ENCODE measurements around the gene KANK4. TPM values are rescaled to one million over a fixed set of nuclear protein-coding genes. Genes with fewer than 3 reads are reported as not detected.
A peak's percentile ranks its signal among the peaks of the same experiment; 100 is the strongest.

KANK4 gene
- total RNA-seq, 6 experiments from 2014 or later: 0.18 to 6.7 (median 1.3) TPM

DNA sequence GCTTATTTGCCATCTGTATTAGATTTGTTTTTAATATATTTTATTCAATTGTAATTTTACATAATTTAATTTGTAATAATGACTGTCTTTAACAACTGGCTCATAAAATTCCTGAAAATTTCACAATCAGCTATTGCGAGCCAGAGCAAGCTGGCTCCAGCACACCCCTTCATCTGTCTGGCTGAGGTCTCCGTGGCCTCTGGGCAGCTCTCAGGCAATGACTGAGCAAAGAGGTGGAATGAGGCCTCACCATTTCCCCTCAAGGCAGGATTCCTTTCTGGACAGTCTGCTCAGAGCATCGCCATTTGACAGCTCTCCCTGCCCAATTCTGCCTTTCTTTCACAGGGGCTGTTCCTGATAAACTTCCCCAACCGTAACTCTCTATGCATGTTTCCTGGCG is 5.8 kb upstream of the KANK4 start:
- DNase-seq (no peak), ATAC-seq (peak in 2 of 4 donors; percentile 43 to 87)
- H3K27ac ChIP-seq: no peak overlapping the region

GRCh38 chr1:62321446-62321845 is 2.2 kb upstream of the KANK4 start:
- H3K4me3 ChIP-seq: no peak overlapping the region
- intact Hi-C loops (cut with DNase I): no loop called here
- ATAC-seq (no peak), DNase-seq (no peak)
- 92% methylated on average over 2 of the region's 3 CpGs for WGBS (ENCODE audit: insufficient coverage, low coverage, low lambda C conversion rate, missing lambda C conversion rate)
- H3K4me1 ChIP-seq: peaks cover 0 to 7% (median 0%) of the 10 kb centered on the region in 4 donors
- no peaks in the 10 kb centered on the region for H3K9me3 ChIP-seq
- no peaks in the 10 kb centered on the region for H3K36me3 ChIP-seq
- no peaks in the 10 kb centered on the region for H3K27me3 ChIP-seq
- TF ChIP-seq, protein P1, sequence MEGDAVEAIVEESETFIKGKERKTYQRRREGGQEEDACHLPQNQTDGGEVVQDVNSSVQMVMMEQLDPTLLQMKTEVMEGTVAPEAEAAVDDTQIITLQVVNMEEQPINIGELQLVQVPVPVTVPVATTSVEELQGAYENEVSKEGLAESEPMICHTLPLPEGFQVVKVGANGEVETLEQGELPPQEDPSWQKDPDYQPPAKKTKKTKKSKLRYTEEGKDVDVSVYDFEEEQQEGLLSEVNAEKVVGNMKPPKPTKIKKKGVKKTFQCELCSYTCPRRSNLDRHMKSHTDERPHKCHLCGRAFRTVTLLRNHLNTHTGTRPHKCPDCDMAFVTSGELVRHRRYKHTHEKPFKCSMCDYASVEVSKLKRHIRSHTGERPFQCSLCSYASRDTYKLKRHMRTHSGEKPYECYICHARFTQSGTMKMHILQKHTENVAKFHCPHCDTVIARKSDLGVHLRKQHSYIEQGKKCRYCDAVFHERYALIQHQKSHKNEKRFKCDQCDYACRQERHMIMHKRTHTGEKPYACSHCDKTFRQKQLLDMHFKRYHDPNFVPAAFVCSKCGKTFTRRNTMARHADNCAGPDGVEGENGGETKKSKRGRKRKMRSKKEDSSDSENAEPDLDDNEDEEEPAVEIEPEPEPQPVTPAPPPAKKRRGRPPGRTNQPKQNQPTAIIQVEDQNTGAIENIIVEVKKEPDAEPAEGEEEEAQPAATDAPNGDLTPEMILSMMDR (IDR thresholded peaks at IDR 0.05): no peak
- TF ChIP-seq POLR2A (IDR thresholded peaks at IDR 0.05): no peak
- H3K27ac ChIP-seq: no peak overlapping the region

More for the DNA sequence above, 5.8 kb upstream of the KANK4 start:
- 50% methylated on average over 5 of the region's 5 CpGs for WGBS (ENCODE audit: insufficient coverage, low coverage, low lambda C conversion rate, missing lambda C conversion rate)
- Histone ChIP-seq H3K4me3 (no peak overlapping the region), H3K27me3 (no peaks in the 10 kb centered on the region), H3K36me3 (no peaks in the 10 kb centered on the region), H3K4me1 (peaks cover 0 to 7% (median 0%) of the 10 kb centered on the region in 4 donors), H3K9me3 (no peaks in the 10 kb centered on the region)
- intact Hi-C loops (cut with DNase I): no loop called here
- TF ChIP-seq POLR2A (IDR thresholded peaks at IDR 0.05): no peak
- TF ChIP-seq, protein P1 (IDR thresholded peaks at IDR 0.05): no peak

DNA sequence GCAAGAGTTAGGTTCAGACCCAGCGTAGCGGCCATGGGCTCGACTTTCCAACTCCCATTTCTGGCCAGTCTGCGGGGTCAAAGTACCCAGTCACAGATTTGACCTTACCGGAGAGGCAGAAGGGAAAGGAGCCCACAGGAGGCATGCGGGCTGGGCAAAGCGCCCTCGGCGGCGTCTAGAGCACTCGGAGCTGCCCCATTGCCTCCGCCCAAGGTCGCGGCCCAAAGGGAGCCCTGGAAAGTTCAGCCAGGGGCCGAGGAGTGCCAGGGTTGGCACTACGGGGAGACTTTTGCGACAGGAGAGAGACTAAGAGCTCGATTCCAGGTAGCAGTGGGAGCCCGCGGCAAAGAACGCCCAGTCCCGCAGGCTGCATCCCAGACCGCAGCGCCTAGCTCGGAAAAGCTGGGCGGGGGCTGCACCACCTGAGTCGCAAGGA is 896 bp downstream of the KANK4 start:
- TF ChIP-seq POLR2A (IDR thresholded peaks at IDR 0.05): no peak
- TF ChIP-seq, protein P1 (IDR thresholded peaks at IDR 0.05): no peak
- DNase-seq (peak in 2 of 3 donors; percentile 70 to 85), ATAC-seq (peak; percentile 36 to 72 (median 65))
- intact Hi-C loops (cut with DNase I): no loop called here
- Histone ChIP-seq H3K4me1 (no peaks in the 10 kb centered on the region), H3K27me3 (no peaks in the 10 kb centered on the region), H3K9me3 (no peaks in the 10 kb centered on the region), H3K27ac (peak overlapping the region in 1 of 3 donors; percentile 72), H3K4me3 (peak overlapping the region in 2 of 3 donors; percentile 57 to 65), H3K36me3 (no peaks in the 10 kb centered on the region)
- 0% methylated on average over 4 of the region's 27 CpGs for WGBS (ENCODE audit: insufficient coverage, low coverage, low lambda C conversion rate, missing lambda C conversion rate)

- Histone ChIP-seq H3K27me3 (no peaks in the 10 kb centered on the region), H3K27ac (peak overlapping the region in 1 of 3 donors; percentile 72), H3K9me3 (no peaks in the 10 kb centered on the region), H3K4me3 (no peak overlapping the region), H3K36me3 (no peaks in the 10 kb centered on the region), H3K4me1 (no peaks in the 10 kb centered on the region)
- peak; percentile 16 to 59 (median 40) for ATAC-seq
- 73% methylated on average over 9 of the region's 9 CpGs for WGBS (ENCODE audit: insufficient coverage, low coverage, low lambda C conversion rate, missing lambda C conversion rate)
- DNase-seq: peak in 2 of 3 donors; percentile 60 to 68
- intact Hi-C loops (cut with DNase I): no loop called here
- TF ChIP-seq, protein P1 (IDR thresholded peaks at IDR 0.05): no peak
- no peak for TF ChIP-seq POLR2A (IDR thresholded peaks at IDR 0.05)
Measured at GRCh38 chr1:62317021-62317768, 2.0 kb downstream of the KANK4 start.
